Measurements from ENCODE around the gene FASN. TPM values are rescaled to one million over a fixed set of nuclear protein-coding genes. Genes with fewer than 3 reads are reported as not detected.

The FASN gene
- polyA plus RNA-seq, 1 donor from 2014 or later = 26.4 TPM

DNA sequence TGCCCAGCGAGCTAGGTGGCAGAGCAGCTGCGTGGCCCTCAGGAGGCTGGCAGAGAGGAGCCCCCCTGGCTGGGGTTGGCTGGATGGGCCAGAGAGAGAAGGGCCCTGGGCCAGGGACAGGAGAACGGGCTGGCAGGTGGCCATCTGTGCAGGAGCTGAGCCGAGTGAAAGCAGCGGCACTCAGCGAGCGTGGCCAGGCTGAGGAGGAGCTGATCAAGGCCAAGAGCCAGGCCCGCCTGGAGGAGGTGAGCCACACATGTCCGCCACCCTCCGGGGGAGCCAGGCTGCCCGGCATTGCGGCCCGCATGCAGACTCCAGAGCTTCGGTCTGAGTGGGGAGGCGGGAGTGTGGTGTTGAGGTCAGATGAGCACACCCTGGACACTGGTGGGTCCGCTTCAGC is 68.6 kb downstream of the FASN start:
- H3K9ac ChIP-seq (ENCODE audit: low read length) = no peak overlapping the region
- no peaks in the 10 kb centered on the region for H4K20me1 ChIP-seq (ENCODE audit: insufficient read depth)
- H3K9me3 ChIP-seq (ENCODE audit: low read length) = no peaks in the 10 kb centered on the region
- no peaks in the 10 kb centered on the region for H3K9me2 ChIP-seq (ENCODE audit: insufficient read depth, low read length)
- H3K4me2 ChIP-seq (ENCODE audit: low read length) = no peak overlapping the region
- no peaks in the 10 kb centered on the region for H3K27me3 ChIP-seq (ENCODE audit: insufficient read depth, low read depth, low read length)
- no peaks in the 10 kb centered on the region for H3F3A ChIP-seq (ENCODE audit: insufficient read depth, low read length, poor library complexity, severe bottlenecking)
- TF ChIP-seq POLR2AphosphoS5 (IDR thresholded peaks at IDR 0.05) (no peak), SMC3 (conservative IDR thresholded peaks at IDR 0.05; ENCODE audit: poor library complexity) (no peak), TAF1 (IDR thresholded peaks at IDR 0.05; ENCODE audit: low read depth) (no peak)
- TF ChIP-seq, protein P1, sequence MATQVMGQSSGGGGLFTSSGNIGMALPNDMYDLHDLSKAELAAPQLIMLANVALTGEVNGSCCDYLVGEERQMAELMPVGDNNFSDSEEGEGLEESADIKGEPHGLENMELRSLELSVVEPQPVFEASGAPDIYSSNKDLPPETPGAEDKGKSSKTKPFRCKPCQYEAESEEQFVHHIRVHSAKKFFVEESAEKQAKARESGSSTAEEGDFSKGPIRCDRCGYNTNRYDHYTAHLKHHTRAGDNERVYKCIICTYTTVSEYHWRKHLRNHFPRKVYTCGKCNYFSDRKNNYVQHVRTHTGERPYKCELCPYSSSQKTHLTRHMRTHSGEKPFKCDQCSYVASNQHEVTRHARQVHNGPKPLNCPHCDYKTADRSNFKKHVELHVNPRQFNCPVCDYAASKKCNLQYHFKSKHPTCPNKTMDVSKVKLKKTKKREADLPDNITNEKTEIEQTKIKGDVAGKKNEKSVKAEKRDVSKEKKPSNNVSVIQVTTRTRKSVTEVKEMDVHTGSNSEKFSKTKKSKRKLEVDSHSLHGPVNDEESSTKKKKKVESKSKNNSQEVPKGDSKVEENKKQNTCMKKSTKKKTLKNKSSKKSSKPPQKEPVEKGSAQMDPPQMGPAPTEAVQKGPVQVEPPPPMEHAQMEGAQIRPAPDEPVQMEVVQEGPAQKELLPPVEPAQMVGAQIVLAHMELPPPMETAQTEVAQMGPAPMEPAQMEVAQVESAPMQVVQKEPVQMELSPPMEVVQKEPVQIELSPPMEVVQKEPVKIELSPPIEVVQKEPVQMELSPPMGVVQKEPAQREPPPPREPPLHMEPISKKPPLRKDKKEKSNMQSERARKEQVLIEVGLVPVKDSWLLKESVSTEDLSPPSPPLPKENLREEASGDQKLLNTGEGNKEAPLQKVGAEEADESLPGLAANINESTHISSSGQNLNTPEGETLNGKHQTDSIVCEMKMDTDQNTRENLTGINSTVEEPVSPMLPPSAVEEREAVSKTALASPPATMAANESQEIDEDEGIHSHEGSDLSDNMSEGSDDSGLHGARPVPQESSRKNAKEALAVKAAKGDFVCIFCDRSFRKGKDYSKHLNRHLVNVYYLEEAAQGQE (IDR thresholded peaks at IDR 0.05; ENCODE audit: borderline replicate concordance) = no peak
- TF ChIP-seq, protein P2, sequence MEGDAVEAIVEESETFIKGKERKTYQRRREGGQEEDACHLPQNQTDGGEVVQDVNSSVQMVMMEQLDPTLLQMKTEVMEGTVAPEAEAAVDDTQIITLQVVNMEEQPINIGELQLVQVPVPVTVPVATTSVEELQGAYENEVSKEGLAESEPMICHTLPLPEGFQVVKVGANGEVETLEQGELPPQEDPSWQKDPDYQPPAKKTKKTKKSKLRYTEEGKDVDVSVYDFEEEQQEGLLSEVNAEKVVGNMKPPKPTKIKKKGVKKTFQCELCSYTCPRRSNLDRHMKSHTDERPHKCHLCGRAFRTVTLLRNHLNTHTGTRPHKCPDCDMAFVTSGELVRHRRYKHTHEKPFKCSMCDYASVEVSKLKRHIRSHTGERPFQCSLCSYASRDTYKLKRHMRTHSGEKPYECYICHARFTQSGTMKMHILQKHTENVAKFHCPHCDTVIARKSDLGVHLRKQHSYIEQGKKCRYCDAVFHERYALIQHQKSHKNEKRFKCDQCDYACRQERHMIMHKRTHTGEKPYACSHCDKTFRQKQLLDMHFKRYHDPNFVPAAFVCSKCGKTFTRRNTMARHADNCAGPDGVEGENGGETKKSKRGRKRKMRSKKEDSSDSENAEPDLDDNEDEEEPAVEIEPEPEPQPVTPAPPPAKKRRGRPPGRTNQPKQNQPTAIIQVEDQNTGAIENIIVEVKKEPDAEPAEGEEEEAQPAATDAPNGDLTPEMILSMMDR (IDR thresholded peaks at IDR 0.05; ENCODE audit: poor library complexity, severe bottlenecking) = no peak
- H2AFZ ChIP-seq (ENCODE audit: low read depth, low read length) = no peak overlapping the region
- H3K36me3 ChIP-seq (ENCODE audit: insufficient read depth, low read length) = no peaks in the 10 kb centered on the region
- H3K79me2 ChIP-seq (replicated peaks; ENCODE audit: insufficient read depth, low read length) = no peaks in the 10 kb centered on the region
- H3K4me3 ChIP-seq (ENCODE audit: low read length) = no peak overlapping the region
- H3K27ac ChIP-seq (ENCODE audit: low read length) = no peak overlapping the region

- Histone ChIP-seq H3K4me2 (ENCODE audit: low read length) (no peak overlapping the region), H3F3A (ENCODE audit: insufficient read depth, low read length, poor library complexity, severe bottlenecking) (no peaks in the 10 kb centered on the region), H2AFZ (ENCODE audit: low read depth, low read length) (no peak overlapping the region), H3K36me3 (ENCODE audit: insufficient read depth, low read length) (no peaks in the 10 kb centered on the region), H3K9ac (ENCODE audit: low read length) (no peak overlapping the region), H4K20me1 (ENCODE audit: insufficient read depth) (no peaks in the 10 kb centered on the region), H3K27ac (ENCODE audit: low read length) (no peak overlapping the region), H3K79me2 (replicated peaks; ENCODE audit: insufficient read depth, low read length) (no peaks in the 10 kb centered on the region), H3K9me3 (ENCODE audit: low read length) (no peaks in the 10 kb centered on the region), H3K27me3 (ENCODE audit: insufficient read depth, low read depth, low read length) (no peaks in the 10 kb centered on the region), H3K9me2 (ENCODE audit: insufficient read depth, low read length) (no peaks in the 10 kb centered on the region), H3K4me3 (ENCODE audit: low read length) (no peak overlapping the region)
- TF ChIP-seq TAF1 (IDR thresholded peaks at IDR 0.05; ENCODE audit: low read depth) (no peak), MXI1 (conservative IDR thresholded peaks at IDR 0.05; ENCODE audit: poor library complexity, severe bottlenecking) (no peak), POLR2AphosphoS5 (IDR thresholded peaks at IDR 0.05) (no peak), RAD21 (conservative IDR thresholded peaks at IDR 0.05) (no peak), EP300 (conservative IDR thresholded peaks at IDR 0.05; ENCODE audit: poor library complexity, severe bottlenecking) (no peak), EZH2 (IDR thresholded peaks at IDR 0.05; ENCODE audit: borderline replicate concordance, insufficient read depth, low read length, poor library complexity, severe bottlenecking) (no peak), SMC3 (conservative IDR thresholded peaks at IDR 0.05; ENCODE audit: poor library complexity) (no peak)
- TF ChIP-seq, protein P1 (IDR thresholded peaks at IDR 0.05; ENCODE audit: borderline replicate concordance) = no peak
- TF ChIP-seq, protein P2 (IDR thresholded peaks at IDR 0.05; ENCODE audit: poor library complexity, severe bottlenecking) = no peak
Measured at GRCh38 chr17:82028966-82029365, 69.1 kb downstream of the FASN start.
